DND-41 (cell line): ENCODE data around the gene OR1F1.

ENCODE experiments used
- ATAC-seq: fragments of 200-7000 bp; cut with Tn5 transposase; 3 replicates; pipeline ENCODE4 v1.9.1; 2021; ENCODE audit warnings: low read depth; ENCODE audit not compliant: insufficient read depth
- DNase-seq: peaks from one replicate; pipeline ENCODE4 v3.0.0-alpha.2; 2020
- H2AFZ ChIP-seq: 2 replicates; pipeline ENCODE4 v1.6.0; 2012; ENCODE audit warnings: low read depth, low read length
- H3K27ac ChIP-seq: 2 replicates; pipeline ENCODE4 v1.5.1; 2012; ENCODE audit warnings: low read length, inconsistent platforms
- H3K27me3 ChIP-seq: fragments of 200-600 bp; sonication (generic); 2 replicates; pipeline ENCODE4 v1.6.0; 2012; ENCODE audit warnings: low read length, mild to moderate bottlenecking, inconsistent platforms; ENCODE audit not compliant: insufficient read depth, poor library complexity
- H3K36me3 ChIP-seq: 2 replicates; pipeline ENCODE4 v1.5.1; 2012; ENCODE audit warnings: low read length, inconsistent platforms; ENCODE audit not compliant: insufficient read depth
- H3K4me1 ChIP-seq: 2 replicates; pipeline ENCODE4 v1.5.1; 2012; ENCODE audit warnings: mild to moderate bottlenecking, low read length; ENCODE audit not compliant: insufficient read depth
- H3K4me2 ChIP-seq: 2 replicates; pipeline ENCODE4 v1.6.0; 2012; ENCODE audit warnings: mild to moderate bottlenecking, moderate library complexity, low read length, inconsistent platforms; ENCODE audit not compliant: insufficient read depth
- H3K4me3 ChIP-seq, 2 experiments: fragments of 200-600 bp in 1 of 2; shearing (Covaris generic) in 1 of 2; 2 replicates each; pipeline ENCODE4 v1.5.1; 2012 to 2016; ENCODE audit warnings: inconsistent platforms in 2 of 2, low read length in 2 of 2, mild to moderate bottlenecking in 2 of 2, low read depth in 1 of 2, moderate library complexity in 1 of 2
- H3K79me2 ChIP-seq: 2 replicates; pipeline ENCODE4 v1.6.0; 2012; ENCODE audit warnings: low read length, inconsistent platforms; ENCODE audit not compliant: insufficient read depth
- H3K9ac ChIP-seq: 2 replicates; pipeline ENCODE4 v1.6.0; 2012; ENCODE audit warnings: low read depth, mild to moderate bottlenecking, inconsistent platforms, low read length, moderate library complexity
- H3K9me3 ChIP-seq: 2 replicates; pipeline ENCODE4 v1.5.1; 2012; ENCODE audit warnings: low read length, moderate library complexity, mild to moderate bottlenecking, inconsistent platforms; ENCODE audit not compliant: insufficient read depth, severe bottlenecking
- H4K20me1 ChIP-seq: 2 replicates; pipeline ENCODE4 v1.6.0; 2012; ENCODE audit warnings: low read length; ENCODE audit not compliant: insufficient read depth
- CTCF ChIP-seq: IDR thresholded peaks from 2 replicates; pipeline ENCODE4 v1.5.1; 2012; ENCODE audit warnings: borderline replicate concordance, low read length, moderate library complexity, mild to moderate bottlenecking; ENCODE audit not compliant: poor library complexity, severe bottlenecking; ENCODE audit errors: extremely low read depth
- EZH2 ChIP-seq: IDR thresholded peaks from 3 replicates; pipeline ENCODE4 v1.6.1; 2012; ENCODE audit warnings: borderline replicate concordance, low read depth, mild to moderate bottlenecking, moderate library complexity, low read length, inconsistent platforms; ENCODE audit not compliant: severe bottlenecking

Gene OR1F1

GRCh38 chr16:3147046-3147756 lies 40.8 kb upstream of the OR1F1 start:
- Histone ChIP-seq H3K36me3 (peaks cover 7% of the 10 kb centered on the region), H3K9me3 (no peaks in the 10 kb centered on the region)
- TF ChIP-seq CTCF (no peak), EZH2 (no peak)

GRCh38 chr16:3147757-3148104 lies 40.3 kb upstream of the OR1F1 start:
- Histone ChIP-seq H3K9me3 (no peaks in the 10 kb centered on the region), H2AFZ (no peak overlapping the region), H3K9ac (no peak overlapping the region), H3K27ac (no peak overlapping the region), H3K4me1 (peaks cover 30% of the 10 kb centered on the region), H3K4me3 (no peak overlapping the region), H4K20me1 (0 out of 2 replicates have a peak, but pooled peaks cover 2% of the 10 kb centered on the region), H3K79me2 (no peaks in the 10 kb centered on the region), H3K4me2 (no peak overlapping the region), H3K27me3 (peaks cover 5% of the 10 kb centered on the region), H3K36me3 (0 out of 2 replicates have a peak, but pooled peaks cover 2% of the 10 kb centered on the region)
- TF ChIP-seq CTCF (no peak), EZH2 (no peak)
- DNase-seq: no peak
- ATAC-seq: no peak

More at GRCh38 chr16:3147046-3147756, 40.8 kb upstream of the OR1F1 start:
- Histone ChIP-seq H4K20me1 (0 out of 2 replicates have a peak, but pooled peaks cover 2% of the 10 kb centered on the region), H3K27me3 (peaks cover under 1% of the 10 kb centered on the region), H3K4me1 (peaks cover 25% of the 10 kb centered on the region), H3K79me2 (no peaks in the 10 kb centered on the region), H2AFZ (no peak overlapping the region), H3K9ac (no peak overlapping the region), H3K4me3 (no peak overlapping the region), H3K4me2 (no peak overlapping the region), H3K27ac (no peak overlapping the region)
- no peak for ATAC-seq
- DNase-seq: no peak

GRCh38 chr16:3148256-3149192 lies 39.5 kb upstream of the OR1F1 start:
- Histone ChIP-seq H3K27ac (no peak overlapping the region), H3K4me2 (no peak overlapping the region; the same call in 1 of the 2 replicates)

More at GRCh38 chr16:3148256-3149192, 39.5 kb upstream of the OR1F1 start:
- 0 out of 2 replicates have a peak, but pooled peaks cover 2% of the 10 kb centered on the region for H4K20me1 ChIP-seq
- TF ChIP-seq CTCF: no peak
- TF ChIP-seq EZH2: no peak
- no peaks in the 10 kb centered on the region for H3K79me2 ChIP-seq
- H2AFZ ChIP-seq: no peak overlapping the region
- H3K9ac ChIP-seq: no peak overlapping the region
- peaks cover 5% of the 10 kb centered on the region for H3K27me3 ChIP-seq
- no peaks in the 10 kb centered on the region for H3K36me3 ChIP-seq
- ATAC-seq (no peak), DNase-seq (no peak)
- H3K4me1 ChIP-seq: peaks cover 32% of the 10 kb centered on the region
- H3K4me3 ChIP-seq: no peak overlapping the region
- H3K9me3 ChIP-seq: no peaks in the 10 kb centered on the region
